HCT116 (cell line): Measurements from ENCODE around the gene OR14I1. TPM values are rescaled to one million over a fixed set of nuclear protein-coding genes. Genes with fewer than 3 reads are reported as not detected.

ENCODE experiments used
- ATAC-seq: fragments of 200-7000 bp; cut with Tn5 transposase; 2 replicates; pipeline ENCODE4 v1.9.1; 2020; ENCODE audit warnings: mild to moderate bottlenecking, moderate library complexity
- BruUV-seq: library from RNA; stranded (reverse); fragments of 400-500 nt; replicated peaks from 2 replicates; lab custom pipeline; 2021; lab: Mats Ljungman, UMichigan
- CTCF ChIA-PET: fragments of 300-600 bp; sonication (Branson Sonifier 250); formaldehyde crosslinking; loops from one replicate; lab custom pipeline; 2021; ENCODE audit warnings: antibody characterized with exemption; lab: Charles Lee
- POLR2A ChIA-PET: fragments of 300-600, 350-600 bp; sonication (Branson Sonifier 250); formaldehyde crosslinking; loops from one replicate; lab custom pipeline; 2021; ENCODE audit warnings: antibody characterized with exemption; lab: Charles Lee
- RAD21 ChIA-PET, 2 experiments: fragments of 300-600 bp; sonication (Branson Sonifier 250); formaldehyde crosslinking; loops; one replicate each; lab custom pipeline; 2023; ENCODE audit warnings: low total read pairs in 2 of 2; ENCODE audit not compliant: uncharacterized antibody in 2 of 2, unreplicated experiment in 2 of 2, low non-redundant PET in 1 of 2; lab: Charles Lee
- DNase-seq: peaks from one replicate; pipeline ENCODE4 v3.0.0-alpha.2; 2010; ENCODE audit warnings: low read depth, low spot score
- H2AFZ ChIP-seq: fragments of 200-600 bp; shearing (Covaris generic), sonication (generic); 2 replicates; pipeline ENCODE4 v1.6.1; 2017; ENCODE audit warnings: low read depth, mixed run types, mixed read lengths, antibody characterized with exemption, low read length; ENCODE audit not compliant: poor library complexity, severe bottlenecking
- H3K27ac ChIP-seq: 2 replicates; pipeline ENCODE4 v1.5.1; 2012; ENCODE audit warnings: low read depth, low read length
- H3K27me3 ChIP-seq: fragments of 200-600 bp; sonication (generic); 2 replicates; pipeline ENCODE4 v1.6.1; 2016; ENCODE audit warnings: mixed run types, low read length, mixed read lengths; ENCODE audit not compliant: insufficient read depth
- H3K36me3 ChIP-seq, 2 experiments: fragments of 200-500 bp in 1 of 2; fragments of 200-600 bp in 1 of 2; sonication (Bioruptor generic) in 1 of 2; sonication (generic) in 1 of 2; 2 replicates each; pipeline versions ENCODE4 v1.5.1 to v1.6.1; 2014 to 2016; ENCODE audit warnings: low read length in 2 of 2, inconsistent platforms in 1 of 2, mixed read lengths in 1 of 2, mixed run types in 1 of 2; ENCODE audit not compliant: insufficient read depth in 2 of 2, control insufficient read depth in 1 of 2
- H3K4me1 ChIP-seq, 2 experiments: fragments of 200-600 bp in 1 of 2; sonication (generic) in 1 of 2; 2 replicates each; pipeline versions ENCODE4 v1.5.1 to v1.6.1; 2012 to 2017; ENCODE audit warnings: low read length in 2 of 2, inconsistent platforms in 1 of 2, mild to moderate bottlenecking in 1 of 2, mixed read lengths in 1 of 2, mixed run types in 1 of 2, moderate library complexity in 1 of 2; ENCODE audit not compliant: insufficient read depth in 2 of 2, control insufficient read depth in 1 of 2
- H3K4me2 ChIP-seq: fragments of 200-600 bp; sonication (generic); 2 replicates; pipeline ENCODE4 v1.6.1; 2017; ENCODE audit warnings: mixed run types, low read length, mixed read lengths
- H3K4me3 ChIP-seq, 2 experiments: fragments of 200-600 bp in 1 of 2; sonication (generic) in 1 of 2; replicated peaks in 1 of 2; 2 replicates each; pipeline ENCODE4 v1.5.1; 2011 to 2016; ENCODE audit warnings: low read length in 2 of 2, control low read depth in 1 of 2, low read depth in 1 of 2, mild to moderate bottlenecking in 1 of 2, mixed read lengths in 1 of 2, mixed run types in 1 of 2
- H3K79me2 ChIP-seq: fragments of 200-600 bp; sonication (generic); 2 replicates; pipeline ENCODE4 v1.6.1; 2017; ENCODE audit warnings: mild to moderate bottlenecking, mixed run types, low read length, moderate library complexity, mixed read lengths; ENCODE audit not compliant: insufficient read depth
- H3K9ac ChIP-seq: fragments of 200-600 bp; sonication (generic); 2 replicates; pipeline ENCODE4 v1.6.1; 2016; ENCODE audit warnings: low read length, mixed read lengths
- H3K9me2 ChIP-seq: fragments of 200-600 bp; sonication (generic), shearing (Covaris generic); 2 replicates; pipeline ENCODE4 v1.6.1; 2017; ENCODE audit warnings: mixed run types, mild to moderate bottlenecking, moderate library complexity; ENCODE audit not compliant: insufficient read depth
- H3K9me3 ChIP-seq, 2 experiments: fragments of 200-500 bp in 1 of 2; fragments of 200-600 bp in 1 of 2; sonication (Bioruptor generic) in 1 of 2; sonication (generic) in 1 of 2; 2 replicates each; pipeline ENCODE4 v1.6.1; 2014 to 2017; ENCODE audit warnings: low read length in 2 of 2, mixed read lengths in 2 of 2, inconsistent platforms in 1 of 2, low read depth in 1 of 2, mild to moderate bottlenecking in 1 of 2, mixed run types in 1 of 2, moderate library complexity in 1 of 2; ENCODE audit not compliant: control insufficient read depth in 1 of 2, insufficient read depth in 1 of 2
- H4K20me1 ChIP-seq: fragments of 200-600 bp; sonication (generic), shearing (Covaris generic); 2 replicates; pipeline ENCODE4 v1.6.1; 2017; ENCODE audit warnings: mixed run types, mild to moderate bottlenecking, moderate library complexity; ENCODE audit not compliant: insufficient read depth
- CBX3 ChIP-seq: IDR thresholded peaks from 2 replicates; pipeline ENCODE4 v1.6.1; 2012; ENCODE audit warnings: low read depth
- CEBPB ChIP-seq: IDR thresholded peaks from 2 replicates; pipeline ENCODE4 v1.6.1; 2012; ENCODE audit warnings: low read depth
- CTCF ChIP-seq, 3 experiments: fragments of 200-600 bp in 1 of 3; sonication (generic) in 1 of 3; IDR thresholded peaks in 2 of 3; conservative IDR thresholded peaks in 1 of 3; 2 replicates each; pipeline ENCODE4 v1.5.1; 2012 to 2017; ENCODE audit warnings: low read depth in 2 of 3, low read length in 2 of 3, antibody characterized with exemption in 1 of 3, borderline replicate concordance in 1 of 3, control low read depth in 1 of 3, mild to moderate bottlenecking in 1 of 3, mixed read lengths in 1 of 3, mixed run types in 1 of 3, moderate library complexity in 1 of 3; ENCODE audit not compliant: insufficient read depth in 1 of 3
- EGR1 ChIP-seq: IDR thresholded peaks from 2 replicates; pipeline ENCODE4 v1.6.1; 2012; ENCODE audit warnings: low read depth
- ELF1 ChIP-seq: IDR thresholded peaks from 2 replicates; pipeline ENCODE4 v1.6.1; 2012; ENCODE audit warnings: low read depth, borderline replicate concordance
- EZH2phosphoT487 ChIP-seq: fragments of 200-600 bp; IDR thresholded peaks from 2 replicates; pipeline ENCODE4 v1.6.1; 2018; ENCODE audit warnings: antibody characterized with exemption, borderline replicate concordance
- FOSL1 ChIP-seq: IDR thresholded peaks from 2 replicates; pipeline ENCODE4 v1.6.1; 2012; ENCODE audit warnings: low read depth
- JUND ChIP-seq: IDR thresholded peaks from 2 replicates; pipeline ENCODE4 v1.6.1; 2012
- POLR2A ChIP-seq: IDR thresholded peaks from 2 replicates; pipeline ENCODE4 v1.7.0; 2011; ENCODE audit warnings: borderline replicate concordance; ENCODE audit not compliant: insufficient read depth, insufficient read length; ENCODE audit errors: extremely low read depth
- POLR2AphosphoS5 ChIP-seq: IDR thresholded peaks from 2 replicates; pipeline ENCODE4 v1.6.1; 2011; ENCODE audit warnings: mild to moderate bottlenecking, low read depth, low read length, moderate library complexity
- RAD21 ChIP-seq: IDR thresholded peaks from 2 replicates; pipeline ENCODE4 v1.6.1; 2012; ENCODE audit warnings: low read depth, mild to moderate bottlenecking
- REST ChIP-seq: IDR thresholded peaks from 2 replicates; pipeline ENCODE4 v1.6.1; 2012; ENCODE audit warnings: low read depth
- SP1 ChIP-seq: IDR thresholded peaks from 2 replicates; pipeline ENCODE4 v1.6.1; 2012; ENCODE audit warnings: low read depth
- SRF ChIP-seq: IDR thresholded peaks from 2 replicates; pipeline ENCODE4 v1.6.1; 2012; ENCODE audit warnings: low read depth
- TCF7L2 ChIP-seq: IDR thresholded peaks from 2 replicates; pipeline ENCODE4 v1.7.0; 2011; ENCODE audit warnings: borderline replicate concordance, inconsistent platforms; ENCODE audit not compliant: insufficient read depth, insufficient read length; ENCODE audit errors: extremely low read depth
- YY1 ChIP-seq: IDR thresholded peaks from 2 replicates; pipeline ENCODE4 v1.6.1; 2011; ENCODE audit warnings: low read length, low read depth, moderate library complexity, mild to moderate bottlenecking; ENCODE audit not compliant: insufficient replicate concordance; ENCODE audit errors: extremely low read depth
- ZBTB33 ChIP-seq: IDR thresholded peaks from 2 replicates; pipeline ENCODE4 v1.6.1; 2011; ENCODE audit warnings: mild to moderate bottlenecking, low read length, moderate library complexity; ENCODE audit not compliant: insufficient replicate concordance; ENCODE audit errors: extremely low read depth
- ZFX ChIP-seq: fragments of 450-650 bp; IDR thresholded peaks from 2 replicates; pipeline ENCODE4 v1.6.1; 2017
- ZNF274 ChIP-seq: fragments of 200-500 bp; sonication (Bioruptor generic); IDR thresholded peaks from 2 replicates; pipeline ENCODE4 v1.6.1; 2014; ENCODE audit warnings: mild to moderate bottlenecking, low read depth, low read length, inconsistent platforms
- intact Hi-C: fragments of 100-400 bp; cut with micrococcal nuclease; formaldehyde crosslinking; loops from 2 replicates; pipeline ENCODE4 v1.10.0; 2022
- total RNA-seq: library from RNA; stranded (reverse); gene quantifications from one replicate; pipeline ENCODE4 v1.2.1, GENCODE V29; 2021; ENCODE audit not compliant: unreplicated experiment

Gene OR14I1
- total RNA-seq, 1 experiment from 2014 or later = not detected

- no peak for TF ChIP-seq EGR1
- TF ChIP-seq POLR2AphosphoS5 = no peak
- TF ChIP-seq, all 23 proteins: peak for 0
Measured at GRCh38 chr1:248750496-248750895, 47.9 kb upstream of the OR14I1 start (continued).

- ATAC-seq (no peak), DNase-seq (no peak)
- no TSS peak for BruUV-seq
- intact Hi-C loops = no loop called here
- H4K20me1 ChIP-seq = no peaks in the 10 kb centered on the region
- H3K9me3 ChIP-seq = peaks cover 0 to 2% of the 10 kb centered on the region in 2 experiments; a peak in 1 of 4 replicates
- H3K27ac ChIP-seq = no peak overlapping the region
- no peak overlapping the region for H3K4me3 ChIP-seq
- H3K79me2 ChIP-seq = no peaks in the 10 kb centered on the region
- H3K9me2 ChIP-seq = no peaks in the 10 kb centered on the region
- no peaks in the 10 kb centered on the region for H3K4me1 ChIP-seq
- H3K36me3 ChIP-seq = no peaks in the 10 kb centered on the region
- POLR2A ChIA-PET = no interaction called here
- no peak overlapping the region for H3K4me2 ChIP-seq
- H3K9ac ChIP-seq = no peak overlapping the region
- RAD21 ChIA-PET = no interaction called here
- no peak overlapping the region for H2AFZ ChIP-seq
- CTCF ChIA-PET = no interaction called here
- H3K27me3 ChIP-seq = no peaks in the 10 kb centered on the region
- TF ChIP-seq ZBTB33 = no peak
- TF ChIP-seq CTCF (IDR thresholded peaks at IDR 0.05 in 2 of 3, conservative IDR thresholded peaks at IDR 0.05 in 1 of 3; ENCODE audit: borderline replicate concordance in 1 of 3, insufficient read depth in 1 of 3, low read depth in 2 of 3, low read length in 2 of 3) = no peak
- TF ChIP-seq CEBPB = no peak
- TF ChIP-seq EZH2phosphoT487 = no peak
- TF ChIP-seq POLR2AphosphoS5 = no peak
- TF ChIP-seq SRF = no peak
- TF ChIP-seq REST = no peak
- no peak for TF ChIP-seq POLR2A
- no peak for TF ChIP-seq RAD21
- no peak for TF ChIP-seq ELF1
- no peak for TF ChIP-seq FOSL1
- TF ChIP-seq SP1 = no peak
- TF ChIP-seq ZNF274 = no peak
- TF ChIP-seq CBX3 = no peak
- TF ChIP-seq TCF7L2 = no peak
- no peak for TF ChIP-seq YY1
- no peak for TF ChIP-seq EGR1
- no peak for TF ChIP-seq ZFX
- no peak for TF ChIP-seq JUND
- TF ChIP-seq, all 23 proteins: peak for 0
Measured at GRCh38 chr1:248748211-248748610, 45.6 kb upstream of the OR14I1 start.
